ENCODE measurements around the gene CTCFL. TPM values are rescaled to one million over a fixed set of nuclear protein-coding genes. Genes with fewer than 3 reads are reported as not detected.
"Not testable (repeated sequence)": the region's sequence is repeated elsewhere in the genome, so short reads cannot be mapped to it uniquely, and the experiment has no call there.

Gene CTCFL
- total RNA-seq, 1 donor from 2014 or later = not detected

GRCh38 chr20:57513199-57513598 is 11.7 kb downstream of the CTCFL start:
- Histone ChIP-seq H3K4me1 (peaks cover 6% of the 10 kb centered on the region), H3K27me3 (peaks cover 4% of the 10 kb centered on the region), H3K36me3 (no peaks in the 10 kb centered on the region), H3K9me3 (no peaks in the 10 kb centered on the region), H3K4me3 (no peak overlapping the region), H3K27ac (no peak overlapping the region)
- TF ChIP-seq CTCF (IDR thresholded peaks at IDR 0.05) = no peak
- ATAC-seq = no peak
- intact Hi-C loops (cut with DNase I) = no loop called here
- DNase-seq = no peak

- Histone ChIP-seq H3K4me3 (no peak overlapping the region), H3K36me3 (no peaks in the 10 kb centered on the region), H3K27me3 (peaks cover 4% of the 10 kb centered on the region), H3K9me3 (no peaks in the 10 kb centered on the region), H3K4me1 (peaks cover 6% of the 10 kb centered on the region), H3K27ac (no peak overlapping the region)
- no peak for DNase-seq
- no peak for TF ChIP-seq CTCF (IDR thresholded peaks at IDR 0.05)
- intact Hi-C loops (cut with DNase I) = no loop called here
- peak; percentile 30 for ATAC-seq
Measured at GRCh38 chr20:57512432-57512831, 12.5 kb downstream of the CTCFL start.

- H3K9me3 ChIP-seq; H3K27ac ChIP-seq; H3K4me1 ChIP-seq; intact Hi-C loops (cut with DNase I); H3K27me3 ChIP-seq; H3K36me3 ChIP-seq; DNase-seq; H3K4me3 ChIP-seq: not testable (repeated sequence)
- peak; percentile 26 for ATAC-seq
Measured at GRCh38 chr20:57511709-57512108, 13.2 kb downstream of the CTCFL start.

- DNase-seq (no peak), ATAC-seq (peak; percentile 46)
- Histone ChIP-seq H3K27me3 (peaks cover 4% of the 10 kb centered on the region), H3K36me3 (no peaks in the 10 kb centered on the region), H3K9me3 (no peaks in the 10 kb centered on the region), H3K4me1 (peaks cover 6% of the 10 kb centered on the region), H3K4me3 (no peak overlapping the region), H3K27ac (no peak overlapping the region)
- intact Hi-C loops (cut with DNase I) = no loop called here
- peak; percentile 22 for TF ChIP-seq CTCF (IDR thresholded peaks at IDR 0.05)
Measured at GRCh38 chr20:57509665-57510237, 15.2 kb downstream of the CTCFL start.

GRCh38 chr20:57508831-57509230 is 16.1 kb downstream of the CTCFL start:
- Histone ChIP-seq H3K27ac (no peak overlapping the region), H3K27me3 (peaks cover 4% of the 10 kb centered on the region), H3K36me3 (no peaks in the 10 kb centered on the region), H3K4me3 (no peak overlapping the region), H3K4me1 (peaks cover 6% of the 10 kb centered on the region), H3K9me3 (no peaks in the 10 kb centered on the region)
- ATAC-seq = no peak
- intact Hi-C loops (cut with DNase I) = no loop called here
- no peak for DNase-seq
- no peak for TF ChIP-seq CTCF (IDR thresholded peaks at IDR 0.05)

- intact Hi-C loops (cut with DNase I) = no loop called here
- Histone ChIP-seq H3K9me3 (no peaks in the 10 kb centered on the region), H3K27me3 (peaks cover 4% of the 10 kb centered on the region), H3K27ac (no peak overlapping the region), H3K36me3 (no peaks in the 10 kb centered on the region), H3K4me3 (no peak overlapping the region), H3K4me1 (peaks cover 6% of the 10 kb centered on the region)
- DNase-seq = no peak
- no peak for TF ChIP-seq CTCF (IDR thresholded peaks at IDR 0.05)
- ATAC-seq = no peak
Measured at GRCh38 chr20:57508381-57508780, 16.6 kb downstream of the CTCFL start.
